ENCODE measurements around the gene S1PR4.

DNA sequence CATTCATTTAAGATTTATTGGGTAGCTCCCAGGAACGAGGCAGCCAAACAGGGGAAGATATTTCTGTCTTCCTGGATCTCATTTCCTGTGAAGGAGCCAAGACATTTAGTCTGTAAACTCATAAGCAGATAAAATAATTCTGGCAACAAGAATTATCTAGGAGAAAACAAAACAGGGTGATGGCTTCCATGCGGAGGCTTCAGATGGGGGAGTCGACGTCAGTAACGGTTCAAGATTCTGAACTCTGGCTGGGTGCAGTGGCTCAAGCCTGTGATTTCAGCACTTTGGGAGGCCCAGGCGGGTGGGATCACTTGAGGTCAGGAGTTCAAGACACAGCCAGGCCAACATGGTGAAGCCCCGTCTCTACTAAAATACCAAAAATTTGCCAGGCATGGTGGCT lies 41.5 kb upstream of the S1PR4 start:
- TF ChIP-seq HMGXB4 (CRISPR knock-in tag; IDR thresholded peaks at IDR 0.05) (no peak), IRF2 (CRISPR knock-in tag; IDR thresholded peaks at IDR 0.05; ENCODE audit: borderline replicate concordance, low read depth) (no peak), CTCF (IDR thresholded peaks at IDR 0.05) (no peak)
